ENCODE results near the gene DIPK1C. TPM values are rescaled to one million over a fixed set of nuclear protein-coding genes. Genes with fewer than 3 reads are reported as not detected.
A peak's percentile ranks its signal among the peaks of the same experiment; 100 is the strongest.

Gene DIPK1C
- total and polyA plus RNA-seq, 8 donors = 0.12 to 0.25 (median 0.16) TPM; not detected in 5

GRCh38 chr18:74494514-74494913 lies 37.4 kb upstream of the DIPK1C start:
- Histone ChIP-seq H3K4me3 (no peak overlapping the region), H3K27me3 (no peaks in the 10 kb centered on the region), H3K4me1 (peaks cover 20 to 23% (median 20%) of the 10 kb centered on the region in 3 donors), H3K9me3 (no peaks in the 10 kb centered on the region), H3K27ac (no peak overlapping the region), H3K36me3 (no peaks in the 10 kb centered on the region)
- FAIRE-seq = no peak
- no peak for ATAC-seq
- 26 to 32% methylated on average over 1 of the region's 1 CpG for WGBS, 2 donors
- intact Hi-C loops (cut with DNase I) = loop anchor here in 1 of 3 donors (5.0 kb wide), 1 partner anchor 142 kb away; no protein-coding TSS in a partner anchor
- TF ChIP-seq CTCF (IDR thresholded peaks at IDR 0.05) = no peak
- no peak for DNase-seq

- Histone ChIP-seq H3K27me3 (no peaks in the 10 kb centered on the region), H3K4me1 (peaks cover 15 to 17% (median 15%) of the 10 kb centered on the region in 3 donors), H3K27ac (no peak overlapping the region), H3K4me3 (no peak overlapping the region), H3K9me3 (no peaks in the 10 kb centered on the region), H3K36me3 (no peaks in the 10 kb centered on the region)
- DNase-seq (peak in 3 of 6 donors; percentile 59 to 64 (median 60)), FAIRE-seq (no peak), ATAC-seq (peak in 2 of 4 donors; percentile 16 to 19)
- intact Hi-C loops (cut with DNase I) = loop anchor here in 1 of 3 donors (5.0 kb wide), 1 partner anchor 141 kb away; no protein-coding TSS in a partner anchor
- TF ChIP-seq CTCF (IDR thresholded peaks at IDR 0.05) = peak; percentile 11 to 55 (median 53)
- 41 to 43% methylated on average over 1 of the region's 1 CpG for WGBS, 2 donors
Observed at GRCh38 chr18:74493689-74494088, 36.6 kb upstream of the DIPK1C start.

GRCh38 chr18:74492259-74492658 lies 35.2 kb upstream of the DIPK1C start:
- WGBS, 2 donors = 89 to 94% methylated on average over 3 of the region's 3 CpGs
- intact Hi-C loops (cut with DNase I) = loop anchor here in 1 of 3 donors (5.0 kb wide), 1 partner anchor 140 kb away; no protein-coding TSS in a partner anchor
- no peak for DNase-seq

GRCh38 chr18:74489676-74490075 lies 32.6 kb upstream of the DIPK1C start:
- intact Hi-C loops (cut with DNase I) = loop anchor here (5.0 to 10.0 kb wide), 2 partner anchors 135 to 137 kb away; no protein-coding TSS in a partner anchor
- H3K4me3 ChIP-seq = no peak overlapping the region
- no peaks in the 10 kb centered on the region for H3K4me1 ChIP-seq
- ATAC-seq (no peak), FAIRE-seq (no peak), DNase-seq (no peak)
- no peaks in the 10 kb centered on the region for H3K27me3 ChIP-seq
- H3K27ac ChIP-seq = no peak overlapping the region
- WGBS, 2 donors = 53 to 66% methylated on average over 7 of the region's 7 CpGs
- H3K9me3 ChIP-seq = no peaks in the 10 kb centered on the region
- no peak for TF ChIP-seq CTCF (IDR thresholded peaks at IDR 0.05)
- no peaks in the 10 kb centered on the region for H3K36me3 ChIP-seq

More at GRCh38 chr18:74492259-74492658, 35.2 kb upstream of the DIPK1C start:
- Histone ChIP-seq H3K27me3 (no peaks in the 10 kb centered on the region), H3K4me3 (no peak overlapping the region), H3K9me3 (no peaks in the 10 kb centered on the region), H3K36me3 (no peaks in the 10 kb centered on the region), H3K27ac (no peak overlapping the region), H3K4me1 (peaks cover 2 to 3% (median 3%) of the 10 kb centered on the region in 3 donors)
- ATAC-seq (no peak), FAIRE-seq (no peak)
- TF ChIP-seq CTCF (IDR thresholded peaks at IDR 0.05) = no peak

GRCh38 chr18:74488864-74489263 lies 31.8 kb upstream of the DIPK1C start:
- ATAC-seq = no peak
- no peaks in the 10 kb centered on the region for H3K36me3 ChIP-seq

More at GRCh38 chr18:74488864-74489263, 31.8 kb upstream of the DIPK1C start:
- Histone ChIP-seq H3K9me3 (no peaks in the 10 kb centered on the region), H3K4me3 (no peak overlapping the region), H3K4me1 (no peaks in the 10 kb centered on the region), H3K27ac (no peak overlapping the region), H3K27me3 (no peaks in the 10 kb centered on the region)
- FAIRE-seq (no peak), DNase-seq (no peak)
- 79 to 82% methylated on average over 8 of the region's 8 CpGs for WGBS, 2 donors
- no peak for TF ChIP-seq CTCF (IDR thresholded peaks at IDR 0.05)
- intact Hi-C loops (cut with DNase I) = loop anchor here in 2 of 3 donors (5.0 to 10.0 kb wide), 2 partner anchors 134 to 137 kb away; no protein-coding TSS in a partner anchor

Data from pancreas (tissue), 10 donors.